ENCODE data around the gene TFPI. TPM values are rescaled to one million over a fixed set of nuclear protein-coding genes. Genes with fewer than 3 reads are reported as not detected.

TFPI gene
- total RNA-seq, 1 donor from 2014 or later = 35.2 TPM

- DNase-seq = no peak
Measured at GRCh38 chr2:187461294-187462261, 92.7 kb downstream of the TFPI start.

- DNase-seq = no peak
Measured at GRCh38 chr2:187459256-187459655, 95.0 kb downstream of the TFPI start.

- DNase-seq = no peak
Measured at GRCh38 chr2:187453078-187453641, 101.1 kb downstream of the TFPI start.

GRCh38 chr2:187451510-187451909 is 102.7 kb downstream of the TFPI start:
- no peak for DNase-seq

DNA sequence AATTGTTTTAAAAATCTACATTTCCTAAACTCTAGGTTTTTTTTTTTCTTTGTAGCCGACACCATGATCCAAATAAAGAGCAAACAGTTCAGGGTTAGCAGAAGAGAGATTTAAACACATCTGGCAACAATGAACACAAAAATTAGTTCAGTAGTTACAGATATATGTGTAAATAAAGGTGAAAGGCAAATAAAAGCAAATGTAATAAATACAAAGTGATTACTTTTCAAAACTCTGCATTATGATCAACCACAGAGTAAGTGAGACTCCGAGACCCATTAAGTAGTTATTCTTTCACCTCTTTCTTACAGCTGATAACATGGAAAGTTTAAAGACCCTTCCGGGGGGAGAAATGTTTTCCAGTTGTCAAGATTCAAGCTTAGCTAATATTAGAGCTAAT is 106.9 kb downstream of the TFPI start:
- no peak for DNase-seq

GRCh38 chr2:187446711-187447110 is 107.5 kb downstream of the TFPI start:
- no peak for DNase-seq

- DNase-seq = no peak
Measured at GRCh38 chr2:187445051-187445450, 109.2 kb downstream of the TFPI start.

GRCh38 chr2:187442778-187443177 is 111.5 kb downstream of the TFPI start:
- DNase-seq = no peak

GRCh38 chr2:187442378-187442777 is 111.9 kb downstream of the TFPI start:
- DNase-seq = no peak

- DNase-seq = no peak
Measured at GRCh38 chr2:187440101-187440675, 114.0 kb downstream of the TFPI start.

- no peak for DNase-seq
Measured at GRCh38 chr2:187438455-187438854, 115.8 kb downstream of the TFPI start.

GRCh38 chr2:187435756-187436155 is 118.5 kb downstream of the TFPI start:
- no peak for DNase-seq

DNA sequence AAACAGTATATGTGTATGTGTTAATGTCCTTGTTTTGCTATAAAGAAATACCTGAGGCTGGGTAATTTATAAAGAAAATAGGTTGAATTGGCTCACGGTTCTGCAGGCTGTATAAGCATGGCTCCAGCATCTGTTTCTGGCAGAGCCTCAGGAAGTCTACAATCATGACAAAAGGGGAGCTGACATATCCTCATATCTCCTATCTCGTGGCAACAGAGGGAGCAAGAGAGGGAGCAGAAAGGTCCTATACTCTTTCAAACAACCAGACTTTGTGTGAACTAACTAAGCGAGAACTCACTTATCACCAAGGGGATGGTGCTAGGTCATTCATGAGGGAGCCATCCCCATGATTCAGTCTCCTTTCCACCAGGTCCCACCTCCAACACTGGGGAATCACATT is 119.2 kb downstream of the TFPI start:
- DNase-seq = no peak

GRCh38 chr2:187434342-187434785 is 119.9 kb downstream of the TFPI start:
- DNase-seq = no peak

GRCh38 chr2:187431911-187432310 is 122.3 kb downstream of the TFPI start:
- DNase-seq = no peak

DNA sequence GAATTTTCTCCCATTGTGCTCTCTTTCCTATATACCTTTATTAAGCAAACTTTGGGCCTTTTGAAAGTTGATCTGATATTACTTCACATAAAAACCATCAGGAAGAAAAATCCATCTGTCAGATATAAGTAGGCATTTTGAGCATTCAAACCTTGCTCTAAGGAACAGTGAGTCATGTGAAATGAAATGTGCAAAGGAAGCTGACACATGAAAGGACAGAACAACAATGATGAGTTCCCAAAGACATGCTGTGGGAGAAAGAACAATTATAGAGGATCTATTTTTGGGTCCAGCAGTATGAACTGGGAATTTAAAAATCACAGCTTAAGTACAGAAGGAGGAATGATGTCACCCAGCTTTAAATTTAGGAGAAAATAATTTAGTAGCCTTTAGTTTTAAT is 124.2 kb downstream of the TFPI start:
- DNase-seq = no peak

DNA sequence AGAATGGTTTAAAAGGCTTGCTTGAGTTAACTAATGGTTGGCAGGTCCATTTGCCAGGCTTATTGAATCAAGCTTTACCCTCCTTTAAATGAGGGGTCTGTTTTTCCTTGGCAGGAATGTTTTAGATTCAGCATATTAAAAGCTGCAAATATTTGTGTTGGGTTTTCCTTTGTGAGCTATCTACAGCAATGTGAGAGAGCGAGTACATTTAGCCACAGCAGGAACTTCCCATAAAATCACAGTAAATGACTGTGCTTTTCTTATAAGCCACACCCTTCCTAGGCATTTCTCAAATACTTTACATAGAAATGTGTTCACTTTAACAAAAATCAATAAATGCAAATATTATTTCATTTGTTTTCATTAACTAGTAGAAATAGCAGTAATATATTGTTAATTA is 130.1 kb downstream of the TFPI start:
- no peak for DNase-seq

DNA sequence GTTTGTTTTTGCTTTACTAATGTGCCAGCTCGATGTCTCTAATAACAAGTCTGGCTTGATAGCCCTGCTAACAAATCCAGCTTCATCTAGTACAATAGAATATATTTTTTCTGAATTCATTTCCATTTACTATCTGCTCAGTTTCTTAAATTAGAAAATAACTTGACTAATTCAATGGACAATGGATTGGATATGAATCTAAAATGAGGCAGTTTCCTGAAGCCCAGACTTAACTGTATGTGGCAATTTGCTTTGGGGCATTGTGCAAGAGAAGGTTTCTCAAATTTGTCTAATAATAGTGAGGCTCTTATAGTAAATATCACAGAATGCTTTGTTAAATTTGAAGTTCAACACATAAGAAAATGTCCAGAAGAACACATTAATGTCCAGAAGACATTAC is 132.0 kb downstream of the TFPI start:
- DNase-seq = no peak

DNA sequence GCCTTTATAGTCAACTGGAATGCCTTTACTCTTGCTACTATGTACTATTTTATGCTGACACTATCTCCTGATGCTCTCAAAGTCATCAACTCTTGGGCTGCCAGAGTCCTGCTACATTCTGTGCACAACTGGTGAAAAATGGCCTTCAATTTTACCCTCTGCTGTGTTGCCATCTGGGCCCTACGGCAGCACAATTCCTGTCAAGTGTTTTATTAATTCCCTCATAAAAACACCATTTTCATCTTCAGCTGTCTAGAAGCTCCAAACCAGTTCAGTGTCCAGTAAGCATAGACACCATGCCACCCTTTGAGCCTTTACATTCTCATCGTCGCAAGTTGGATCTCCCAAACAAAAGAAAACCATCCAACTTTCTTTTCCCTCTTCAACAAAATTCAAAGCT is 132.7 kb downstream of the TFPI start:
- DNase-seq = no peak

DNA sequence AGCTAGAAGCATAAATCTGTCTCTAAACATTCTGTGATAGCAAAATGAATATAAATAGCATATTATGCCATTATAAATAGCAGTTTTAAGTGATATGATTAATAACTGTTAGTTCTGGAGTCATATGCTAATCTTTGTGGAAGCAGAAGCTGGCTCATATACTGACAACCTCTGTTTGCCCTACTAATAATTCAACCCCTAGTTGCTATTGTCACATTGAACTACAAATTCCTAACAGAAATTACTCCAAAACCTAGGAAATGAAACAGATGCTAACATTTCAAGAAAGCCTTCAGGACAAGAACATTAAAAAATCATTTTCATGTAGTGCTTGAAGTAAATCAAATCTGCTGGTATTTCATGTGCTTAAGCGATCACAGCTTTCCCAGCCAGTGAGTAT is 134.4 kb downstream of the TFPI start:
- no peak for DNase-seq

DNA sequence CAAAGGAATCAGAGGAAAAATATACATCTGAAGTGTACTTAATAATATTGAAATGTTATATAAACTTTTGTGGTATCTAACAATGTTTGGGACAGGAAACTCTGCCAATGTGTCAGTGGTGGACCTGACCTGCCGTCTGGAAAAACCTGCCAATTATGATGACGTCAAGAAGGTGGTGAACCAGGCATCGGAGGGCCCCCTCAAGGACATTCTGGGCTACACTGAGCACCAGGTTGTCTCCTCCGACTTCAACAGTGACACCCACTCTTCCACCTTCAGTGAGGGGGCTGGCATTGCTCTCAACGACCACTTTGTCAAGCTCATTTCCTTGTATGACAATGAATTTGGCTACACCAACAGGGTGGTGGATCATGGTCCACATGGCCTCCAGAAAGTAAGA is 138.8 kb downstream of the TFPI start:
- DNase-seq = no peak

All from occipital lobe (tissue), 2 donors.